ENCODE measurements around the gene NRIP1. TPM values are rescaled to one million over a fixed set of nuclear protein-coding genes. Genes with fewer than 3 reads are reported as not detected.

NRIP1 gene
- total and polyA plus RNA-seq, 2 donors (not counting 3 experiments of a cell fraction or from before 2014, with no cell fraction given), result 2.8 to 24.0 TPM

DNA sequence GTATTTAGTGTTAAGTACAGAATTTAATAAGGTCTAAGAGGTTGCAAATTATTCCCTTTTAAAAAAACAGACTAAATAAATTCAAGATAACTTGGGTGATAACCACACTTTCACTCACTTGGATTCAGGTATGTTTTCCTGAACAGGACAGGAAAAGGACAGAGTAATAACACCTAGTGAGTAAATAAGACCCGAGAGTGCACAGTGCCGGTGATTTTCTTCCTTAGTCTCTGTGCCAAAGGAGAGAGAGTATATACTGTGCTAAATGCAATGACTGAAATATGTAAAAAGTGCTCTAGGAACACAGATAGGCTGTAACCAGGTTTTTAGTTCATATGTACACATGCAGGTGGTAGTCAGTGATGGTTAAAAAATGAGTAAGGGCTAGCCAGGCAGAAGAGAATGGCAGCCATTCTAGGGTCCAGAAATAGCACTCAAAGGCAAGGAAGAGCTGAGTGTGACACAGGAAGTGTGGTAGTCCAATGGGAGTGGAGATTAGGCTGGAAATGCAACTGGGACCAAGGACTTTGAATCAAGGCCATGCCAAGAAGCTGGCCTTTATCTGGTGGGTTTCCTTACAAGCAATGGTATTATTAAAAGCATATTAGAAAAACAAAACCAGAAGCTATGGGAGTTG is 58.1 kb downstream of the NRIP1 start:
- BruUV-seq (replicated peaks), result no TSS peak
- Histone ChIP-seq H3K4me2 (ENCODE audit: insufficient read depth, low read length) (no peak overlapping the region), H3K4me3 (replicated peaks in 1 of 3; ENCODE audit: insufficient read depth in 1 of 3, low read depth in 1 of 3, low read length in 3 of 3) (no peak overlapping the region), H3K36me3 (ENCODE audit: control insufficient read depth in 2 of 2, extremely low read depth in 1 of 2, insufficient read depth in 2 of 2, low read length in 2 of 2) (no peaks in the 10 kb centered on the region), H4K20me1 (replicated peaks; ENCODE audit: control insufficient read depth, extremely low read depth, insufficient read depth, low read length) (peaks cover 3% of the 10 kb centered on the region), H3K9me3 (replicated peaks; ENCODE audit: control insufficient read depth, insufficient read depth, low read length) (no peaks in the 10 kb centered on the region), H3K27ac (ENCODE audit: insufficient read depth, low read depth, low read length) (no peak overlapping the region), H3K9me1 (replicated peaks; ENCODE audit: control insufficient read depth, extremely low read depth, insufficient read depth, low read length) (no peaks in the 10 kb centered on the region), H2AFZ (ENCODE audit: low read depth, low read length) (no peak overlapping the region), H3K4me1 (ENCODE audit: control insufficient read depth, extremely low read depth, insufficient read depth, low read length) (peaks cover 14% of the 10 kb centered on the region), H3K27me3 (ENCODE audit: control insufficient read depth in 2 of 2, insufficient read depth in 2 of 2, low read length in 2 of 2) (no peaks in the 10 kb centered on the region), H3K9ac (replicated peaks; ENCODE audit: extremely low read depth, insufficient read depth, low read length) (no peak overlapping the region), H3K79me2 (ENCODE audit: control insufficient read depth, insufficient read depth, low read length) (peaks cover 76% of the 10 kb centered on the region)
- dilution Hi-C loops (cut with MboI; ENCODE audit: extremely low pct_ligation_motif_present, low sequenced_read_pairs), result no loop called here
- DNase-seq (ENCODE audit: low read depth, low spot score), result no peak
- intact Hi-C loops (cut with micrococcal nuclease), result no loop called here
- ChIA-PET CTCF (no interaction called here), POLR2A (no interaction called here)
- FAIRE-seq, result no peak
- no peak for TF ChIP-seq POLR2A (IDR thresholded peaks at IDR 0.05; ENCODE audit: low read depth, low read length)
- TF ChIP-seq MAX (IDR thresholded peaks at IDR 0.05; ENCODE audit: insufficient read depth, insufficient read length), result no peak
- TF ChIP-seq EZH2 (IDR thresholded peaks at IDR 0.05; ENCODE audit: borderline replicate concordance, low read depth, low read length, severe bottlenecking), result no peak
- TF ChIP-seq MYC (IDR thresholded peaks at IDR 0.05; ENCODE audit: low read depth, low read length), result no peak
- TF ChIP-seq POLR2AphosphoS5 (IDR thresholded peaks at IDR 0.05; ENCODE audit: insufficient read depth, low read depth, low read length), result no peak
- TF ChIP-seq FOS (IDR thresholded peaks at IDR 0.05; ENCODE audit: borderline replicate concordance, insufficient read depth, low read length), result no peak
- TF ChIP-seq JUN (IDR thresholded peaks at IDR 0.05; ENCODE audit: borderline replicate concordance, insufficient read depth, insufficient read length, low read depth), result no peak
- TF ChIP-seq GATA2 (IDR thresholded peaks at IDR 0.05; ENCODE audit: insufficient read depth, insufficient read length, low read depth, low read length), result no peak
- no peak for TF ChIP-seq CTCF (IDR thresholded peaks at IDR 0.05; ENCODE audit: extremely low read depth in 1 of 2, insufficient read depth in 1 of 2, low read depth in 1 of 2, low read length in 2 of 2)

Data from endothelial cell of umbilical vein (primary cell).